ENCODE measurements around the gene L3MBTL3.

Gene L3MBTL3

GRCh38 chr6:130188207-130188899 is 170.0 kb downstream of the L3MBTL3 start:
- TF ChIP-seq, protein P1, sequence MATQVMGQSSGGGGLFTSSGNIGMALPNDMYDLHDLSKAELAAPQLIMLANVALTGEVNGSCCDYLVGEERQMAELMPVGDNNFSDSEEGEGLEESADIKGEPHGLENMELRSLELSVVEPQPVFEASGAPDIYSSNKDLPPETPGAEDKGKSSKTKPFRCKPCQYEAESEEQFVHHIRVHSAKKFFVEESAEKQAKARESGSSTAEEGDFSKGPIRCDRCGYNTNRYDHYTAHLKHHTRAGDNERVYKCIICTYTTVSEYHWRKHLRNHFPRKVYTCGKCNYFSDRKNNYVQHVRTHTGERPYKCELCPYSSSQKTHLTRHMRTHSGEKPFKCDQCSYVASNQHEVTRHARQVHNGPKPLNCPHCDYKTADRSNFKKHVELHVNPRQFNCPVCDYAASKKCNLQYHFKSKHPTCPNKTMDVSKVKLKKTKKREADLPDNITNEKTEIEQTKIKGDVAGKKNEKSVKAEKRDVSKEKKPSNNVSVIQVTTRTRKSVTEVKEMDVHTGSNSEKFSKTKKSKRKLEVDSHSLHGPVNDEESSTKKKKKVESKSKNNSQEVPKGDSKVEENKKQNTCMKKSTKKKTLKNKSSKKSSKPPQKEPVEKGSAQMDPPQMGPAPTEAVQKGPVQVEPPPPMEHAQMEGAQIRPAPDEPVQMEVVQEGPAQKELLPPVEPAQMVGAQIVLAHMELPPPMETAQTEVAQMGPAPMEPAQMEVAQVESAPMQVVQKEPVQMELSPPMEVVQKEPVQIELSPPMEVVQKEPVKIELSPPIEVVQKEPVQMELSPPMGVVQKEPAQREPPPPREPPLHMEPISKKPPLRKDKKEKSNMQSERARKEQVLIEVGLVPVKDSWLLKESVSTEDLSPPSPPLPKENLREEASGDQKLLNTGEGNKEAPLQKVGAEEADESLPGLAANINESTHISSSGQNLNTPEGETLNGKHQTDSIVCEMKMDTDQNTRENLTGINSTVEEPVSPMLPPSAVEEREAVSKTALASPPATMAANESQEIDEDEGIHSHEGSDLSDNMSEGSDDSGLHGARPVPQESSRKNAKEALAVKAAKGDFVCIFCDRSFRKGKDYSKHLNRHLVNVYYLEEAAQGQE (IDR thresholded peaks at IDR 0.05; ENCODE audit: low read depth), result no peak
- TF ChIP-seq ZBTB7A (IDR thresholded peaks at IDR 0.05; ENCODE audit: low read depth), result no peak

DNA sequence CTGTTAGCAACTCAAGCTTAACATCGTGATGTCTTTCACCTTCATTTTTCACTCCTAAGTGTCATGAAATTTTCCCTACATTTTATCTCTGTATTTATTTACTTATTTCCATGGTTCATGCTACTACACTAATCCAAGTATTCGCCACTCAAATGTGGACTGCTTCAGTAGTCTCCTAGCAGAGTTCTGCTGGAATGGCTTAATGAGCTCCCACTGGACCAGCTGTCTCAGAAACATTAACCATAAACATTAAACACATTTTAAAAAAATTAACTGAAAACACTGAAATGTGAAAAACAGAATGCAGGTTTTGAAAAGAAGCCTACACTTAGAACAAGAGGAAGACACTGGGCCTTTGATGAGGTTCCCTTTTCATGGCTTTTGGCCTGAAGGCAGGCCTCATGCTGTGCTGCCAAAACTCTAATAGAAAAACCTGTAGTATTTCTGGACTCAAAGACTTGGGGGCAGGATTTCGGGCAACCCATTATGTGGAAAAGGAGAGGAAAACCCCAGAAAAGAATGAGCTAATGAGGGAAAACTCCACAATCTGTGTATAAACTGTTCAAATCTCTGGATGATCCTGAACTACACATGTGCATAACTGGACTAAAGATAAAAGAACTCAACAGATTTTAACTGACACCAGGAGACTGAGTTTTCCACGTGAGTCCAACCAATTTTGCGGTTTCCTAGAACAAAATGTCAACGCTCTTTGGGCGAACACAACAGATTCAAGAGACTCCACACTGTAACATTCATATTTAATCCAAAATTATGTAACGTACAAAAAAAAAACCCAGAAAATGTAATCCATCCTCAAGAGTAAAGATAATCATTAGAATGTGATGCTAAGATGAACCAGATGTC is 171.4 kb downstream of the L3MBTL3 start:
- TF ChIP-seq EP300 (IDR thresholded peaks at IDR 0.05; ENCODE audit: borderline replicate concordance) (no peak), CEBPB (IDR thresholded peaks at IDR 0.05) (no peak), USF1 (IDR thresholded peaks at IDR 0.05) (no peak), TEAD4 (IDR thresholded peaks at IDR 0.05) (no peak), ZBTB7A (IDR thresholded peaks at IDR 0.05; ENCODE audit: low read depth) (no peak), NFIC (IDR thresholded peaks at IDR 0.05) (no peak)
